A673 (cell line): ENCODE data around the gene SPON1. TPM values are rescaled to one million over a fixed set of nuclear protein-coding genes. Genes with fewer than 3 reads are reported as not detected.

Experiments
- BruUV-seq: library from RNA; stranded (reverse); fragments of 400-500 nt; replicated peaks from 2 replicates; lab custom pipeline; 2021; lab: Mats Ljungman, UMichigan
- CTCF ChIA-PET: fragments of 300-600 bp; sonication (Branson Sonifier 250); formaldehyde crosslinking; loops from one replicate; lab custom pipeline; 2022; ENCODE audit warnings: antibody characterized with exemption; lab: Charles Lee
- POLR2A ChIA-PET: fragments of 300-600 bp; sonication (Branson Sonifier 250); formaldehyde crosslinking; loops from one replicate; lab custom pipeline; 2022; ENCODE audit warnings: antibody characterized with exemption; ENCODE audit not compliant: low non-redundant PET; lab: Charles Lee
- DNase-seq: peaks from one replicate; pipeline ENCODE4 v3.0.0-alpha.2; 2015; ENCODE audit warnings: low spot score
- H3K27ac ChIP-seq: fragments of 200-600 bp; sonication (generic); 2 replicates; pipeline ENCODE4 v1.5.1; 2016; ENCODE audit warnings: mixed run types, low read depth, mild to moderate bottlenecking, mixed read lengths, antibody characterized with exemption, low read length; ENCODE audit not compliant: poor library complexity, severe bottlenecking
- H3K27me3 ChIP-seq: fragments of 200-600 bp; sonication (generic); replicated peaks from 2 replicates; pipeline ENCODE4 v1.6.1; 2017; ENCODE audit warnings: mixed run types, low read depth, mild to moderate bottlenecking, mixed read lengths, antibody characterized with exemption, low read length; ENCODE audit not compliant: insufficient read depth, poor library complexity
- H3K36me3 ChIP-seq: fragments of 200-600 bp; sonication (generic); 2 replicates; pipeline ENCODE4 v1.6.1; 2016; ENCODE audit warnings: mixed run types, mild to moderate bottlenecking, mixed read lengths, antibody characterized with exemption, low read length; ENCODE audit not compliant: insufficient read depth, poor library complexity, severe bottlenecking
- H3K4me1 ChIP-seq: fragments of 200-600 bp; sonication (generic); 2 replicates; pipeline ENCODE4 v1.6.1; 2017; ENCODE audit warnings: mixed run types, mild to moderate bottlenecking, mixed read lengths, antibody characterized with exemption, low read length; ENCODE audit not compliant: insufficient read depth, poor library complexity, severe bottlenecking
- H3K4me3 ChIP-seq: fragments of 200-600 bp; sonication (generic); 2 replicates; pipeline ENCODE4 v1.5.1; 2016; ENCODE audit warnings: low read depth, mixed run types, mild to moderate bottlenecking, mixed read lengths, low read length; ENCODE audit not compliant: poor library complexity, severe bottlenecking
- H3K9me3 ChIP-seq: fragments of 200-600 bp; sonication (generic); 2 replicates; pipeline ENCODE4 v1.6.1; 2016; ENCODE audit warnings: mixed run types, low read depth, mild to moderate bottlenecking, mixed read lengths, antibody characterized with exemption, low read length; ENCODE audit not compliant: poor library complexity, severe bottlenecking
- CTCF ChIP-seq: fragments of 300-800, 200-600 bp; sonication (generic); conservative IDR thresholded peaks from 2 replicates; pipeline ENCODE4 v1.5.1; 2017; ENCODE audit warnings: low read depth, mild to moderate bottlenecking, antibody characterized with exemption, low read length, moderate library complexity, mixed read lengths
- EZH2 ChIP-seq: fragments of 200-600 bp; sonication (generic); IDR thresholded peaks from 2 replicates; pipeline ENCODE4 v1.6.1; 2017; ENCODE audit warnings: borderline replicate concordance, low read depth, mild to moderate bottlenecking, mixed read lengths, antibody characterized with exemption, low read length; ENCODE audit not compliant: poor library complexity, severe bottlenecking
- intact Hi-C: fragments of 100-400 bp; cut with micrococcal nuclease; formaldehyde crosslinking; loops from one replicate; pipeline ENCODE4 v1.10.0; 2022; ENCODE audit not compliant: unreplicated experiment
- total RNA-seq: library from RNA; stranded (reverse); gene quantifications from 2 replicates; pipeline ENCODE4 v1.2.3, GENCODE V29; 2021

The SPON1 gene
- total RNA-seq, 1 experiment from 2014 or later: not detected

DNA sequence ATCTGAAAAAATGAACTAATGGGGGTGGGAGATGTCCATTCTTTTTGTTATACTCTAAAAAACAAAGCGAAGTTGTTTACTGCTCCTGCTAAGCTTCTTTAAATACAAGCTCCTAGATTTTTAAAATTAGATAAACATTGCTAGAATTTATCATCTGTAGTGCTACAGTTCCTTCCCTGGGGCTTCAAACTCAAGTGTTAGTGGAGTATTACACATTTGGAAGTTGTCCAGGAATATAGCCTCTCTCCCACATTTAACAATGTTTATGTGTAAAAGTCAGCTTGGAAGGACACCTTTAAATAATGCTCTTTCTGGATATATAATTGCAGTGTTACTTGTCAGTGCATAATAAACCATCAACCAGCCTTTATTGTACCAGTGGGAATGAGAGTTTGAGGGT, 155.5 kb downstream of the SPON1 start:
- no peak for TF ChIP-seq CTCF
- intact Hi-C loops: no loop called here
- H3K9me3 ChIP-seq: no peaks in the 10 kb centered on the region
- CTCF ChIA-PET: no interaction called here
- H3K4me3 ChIP-seq: no peak overlapping the region
- BruUV-seq: no TSS peak
- no peaks in the 10 kb centered on the region for H3K27me3 ChIP-seq
- DNase-seq: no peak
- H3K36me3 ChIP-seq: no peaks in the 10 kb centered on the region
- H3K4me1 ChIP-seq: no peaks in the 10 kb centered on the region
- POLR2A ChIA-PET: no interaction called here
- H3K27ac ChIP-seq: no peak overlapping the region

GRCh38 chr11:14119357-14119756, 156.8 kb downstream of the SPON1 start:
- DNase-seq: no peak

DNA sequence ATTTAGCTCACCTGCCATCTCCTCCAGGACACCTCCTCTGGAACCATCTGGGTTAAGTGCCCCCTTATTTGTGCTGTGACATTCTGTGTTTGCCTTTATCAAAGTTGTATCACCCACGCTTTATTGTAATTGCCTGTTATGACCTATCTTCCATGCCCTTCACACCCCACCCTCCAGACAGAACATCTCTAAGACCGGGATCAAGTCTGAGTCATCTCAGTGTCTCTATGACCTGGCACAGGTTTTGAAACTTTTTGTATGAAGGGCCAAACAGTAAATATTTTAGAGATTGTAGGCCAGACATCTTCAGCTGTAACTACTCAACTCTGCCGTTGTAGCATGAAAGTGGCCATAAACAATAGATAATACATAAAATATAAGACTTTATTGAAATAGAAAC, 161.8 kb downstream of the SPON1 start:
- no peaks in the 10 kb centered on the region for H3K27me3 ChIP-seq
- no peak for DNase-seq
- intact Hi-C loops: no loop called here
- TF ChIP-seq EZH2: no peak
- no peak for TF ChIP-seq CTCF
- H3K4me1 ChIP-seq: no peaks in the 10 kb centered on the region
- no peaks in the 10 kb centered on the region for H3K9me3 ChIP-seq
- no peak overlapping the region for H3K4me3 ChIP-seq
- CTCF ChIA-PET: no interaction called here
- no peak overlapping the region for H3K27ac ChIP-seq
- POLR2A ChIA-PET: no interaction called here
- H3K36me3 ChIP-seq: no peaks in the 10 kb centered on the region
- BruUV-seq: no TSS peak

More at GRCh38 chr11:14119357-14119756, 156.8 kb downstream of the SPON1 start:
- POLR2A ChIA-PET: no interaction called here
- intact Hi-C loops: no loop called here
- Histone ChIP-seq H3K4me1 (no peaks in the 10 kb centered on the region), H3K4me3 (no peak overlapping the region), H3K27ac (no peak overlapping the region), H3K27me3 (no peaks in the 10 kb centered on the region), H3K9me3 (no peaks in the 10 kb centered on the region), H3K36me3 (no peaks in the 10 kb centered on the region)
- CTCF ChIA-PET: no interaction called here
- no TSS peak for BruUV-seq
- no peak for TF ChIP-seq CTCF
- TF ChIP-seq EZH2: no peak
